ENCODE data around the gene KRTAP10-7. TPM values are rescaled to one million over a fixed set of nuclear protein-coding genes. Genes with fewer than 3 reads are reported as not detected.
"Not testable (repeated sequence)": the region's sequence is repeated elsewhere in the genome, so short reads cannot be mapped to it uniquely, and the experiment has no call there.

KRTAP10-7 gene
- total RNA-seq, 1 donor from 2014 or later = not detected

DNA sequence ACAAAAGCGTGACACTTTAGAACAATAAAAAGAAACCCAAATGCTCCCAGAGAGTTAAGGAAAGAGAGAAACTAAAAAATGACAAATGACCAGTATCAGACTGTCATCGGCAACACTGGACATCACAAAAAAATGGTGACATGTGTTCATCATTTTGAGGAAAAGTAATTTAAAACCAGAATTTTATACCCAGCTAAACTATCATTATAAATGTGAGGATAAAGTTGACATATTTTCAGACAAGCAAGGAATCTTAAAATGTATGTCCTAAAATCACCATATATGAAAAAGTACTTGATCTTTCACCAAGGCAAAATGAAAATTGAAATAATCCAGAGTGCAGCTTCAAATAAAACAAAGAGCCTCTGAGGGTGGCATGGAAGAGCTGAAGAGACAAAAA lies 44.5 kb downstream of the KRTAP10-7 start:
- FAIRE-seq = no peak

DNA sequence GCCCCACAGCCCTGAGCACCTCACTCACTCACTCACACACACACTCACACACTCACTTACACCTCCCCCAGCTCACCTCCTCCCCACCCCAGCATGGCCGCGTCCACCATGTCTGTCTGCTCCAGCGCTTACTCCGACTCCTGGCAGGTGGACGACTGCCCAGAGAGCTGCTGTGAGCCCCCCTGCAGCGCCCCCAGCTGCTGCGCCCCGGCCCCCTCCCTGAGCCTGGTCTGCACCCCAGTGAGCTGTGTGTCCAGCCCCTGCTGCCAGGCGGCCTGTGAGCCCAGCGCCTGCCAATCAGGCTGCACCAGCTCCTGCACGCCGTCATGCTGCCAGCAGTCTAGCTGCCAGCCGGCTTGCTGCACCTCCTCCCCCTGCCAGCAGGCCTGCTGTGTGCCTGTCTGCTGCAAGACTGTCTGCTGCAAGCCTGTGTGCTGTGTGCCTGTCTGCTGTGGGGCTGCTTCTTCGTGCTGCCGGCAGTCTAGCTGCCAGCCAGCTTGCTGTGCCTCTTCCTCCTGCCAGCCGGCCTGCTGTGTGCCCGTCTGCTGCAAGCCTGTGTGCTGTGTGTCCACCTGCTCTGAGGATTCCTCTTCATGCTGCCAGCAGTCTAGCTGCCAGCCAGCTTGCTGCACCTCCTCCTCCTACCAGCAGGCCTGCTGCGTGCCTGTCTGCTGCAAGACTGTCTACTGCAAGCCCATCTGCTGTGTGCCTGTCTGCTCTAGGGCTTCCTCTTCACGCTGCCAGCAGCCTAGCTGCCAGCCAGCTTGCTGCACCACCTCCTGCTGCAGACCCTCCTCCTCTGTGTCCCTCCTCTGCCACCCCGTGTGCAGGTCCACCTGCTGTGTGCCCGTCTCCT lies 46.2 kb downstream of the KRTAP10-7 start, which contains the start of gene KRTAP10-11:
Gene KRTAP10-11, plus strand, starts transcription at position 49 of the 856 bp plus-strand sequence. Its CDS starts 45 bp downstream, at position 94.
- not testable (repeated sequence) for H3K4me2 ChIP-seq (ENCODE audit: low read length); H3K4me3 Mint-ChIP-seq (ENCODE audit: unreplicated experiment); H3K36me3 Mint-ChIP-seq (ENCODE audit: low read depth, unreplicated experiment); DNase-seq (ENCODE audit: low read depth); H3K79me2 ChIP-seq (ENCODE audit: insufficient read depth, low read length); H3K36me3 ChIP-seq (ENCODE audit: insufficient read depth, low read length); FAIRE-seq; H3K4me1 Mint-ChIP-seq (ENCODE audit: low read depth, unreplicated experiment); H3K27me3 ChIP-seq (ENCODE audit: insufficient read depth, low read length); H3K9ac ChIP-seq (ENCODE audit: low read length); H3K4me1 ChIP-seq (ENCODE audit: insufficient read depth, low read length); H3K27ac ChIP-seq (ENCODE audit: low read depth, low read length); H2AFZ ChIP-seq (ENCODE audit: low read depth, low read length); H3K9me3 ChIP-seq (ENCODE audit: insufficient read depth, low read depth, low read length); H3K4me3 ChIP-seq (ENCODE audit: insufficient read depth, low read depth, low read length); H3K27ac Mint-ChIP-seq (ENCODE audit: unreplicated experiment); H4K20me1 ChIP-seq (ENCODE audit: insufficient read depth, low read length)
- peaks cover 31% of the 10 kb centered on the region for H3K27me3 Mint-ChIP-seq (ENCODE audit: low read depth, unreplicated experiment)
- peaks cover 23% of the 10 kb centered on the region for H3K9me3 Mint-ChIP-seq (ENCODE audit: unreplicated experiment)

More for the DNA sequence above, 44.5 kb downstream of the KRTAP10-7 start:
- Histone ChIP-seq H4K20me1 (ENCODE audit: insufficient read depth, low read length) (no peaks in the 10 kb centered on the region), H3K36me3 (ENCODE audit: insufficient read depth, low read length) (no peaks in the 10 kb centered on the region), H3K79me2 (ENCODE audit: insufficient read depth, low read length) (no peaks in the 10 kb centered on the region), H3K4me2 (ENCODE audit: low read length) (no peak overlapping the region), H3K9me3 (ENCODE audit: insufficient read depth, low read depth, low read length) (peaks cover 2% of the 10 kb centered on the region), H3K4me1 (ENCODE audit: insufficient read depth, low read length) (no peaks in the 10 kb centered on the region), H3K4me3 (ENCODE audit: insufficient read depth, low read depth, low read length) (no peak overlapping the region), H3K27me3 (ENCODE audit: insufficient read depth, low read length) (no peaks in the 10 kb centered on the region), H3K9ac (ENCODE audit: low read length) (no peak overlapping the region), H3K27ac (ENCODE audit: low read depth, low read length) (no peak overlapping the region), H2AFZ (ENCODE audit: low read depth, low read length) (no peak overlapping the region)
- TF ChIP-seq EZH2 (IDR thresholded peaks at IDR 0.05; ENCODE audit: insufficient read depth, low read length) = no peak
- TF ChIP-seq, protein P1, sequence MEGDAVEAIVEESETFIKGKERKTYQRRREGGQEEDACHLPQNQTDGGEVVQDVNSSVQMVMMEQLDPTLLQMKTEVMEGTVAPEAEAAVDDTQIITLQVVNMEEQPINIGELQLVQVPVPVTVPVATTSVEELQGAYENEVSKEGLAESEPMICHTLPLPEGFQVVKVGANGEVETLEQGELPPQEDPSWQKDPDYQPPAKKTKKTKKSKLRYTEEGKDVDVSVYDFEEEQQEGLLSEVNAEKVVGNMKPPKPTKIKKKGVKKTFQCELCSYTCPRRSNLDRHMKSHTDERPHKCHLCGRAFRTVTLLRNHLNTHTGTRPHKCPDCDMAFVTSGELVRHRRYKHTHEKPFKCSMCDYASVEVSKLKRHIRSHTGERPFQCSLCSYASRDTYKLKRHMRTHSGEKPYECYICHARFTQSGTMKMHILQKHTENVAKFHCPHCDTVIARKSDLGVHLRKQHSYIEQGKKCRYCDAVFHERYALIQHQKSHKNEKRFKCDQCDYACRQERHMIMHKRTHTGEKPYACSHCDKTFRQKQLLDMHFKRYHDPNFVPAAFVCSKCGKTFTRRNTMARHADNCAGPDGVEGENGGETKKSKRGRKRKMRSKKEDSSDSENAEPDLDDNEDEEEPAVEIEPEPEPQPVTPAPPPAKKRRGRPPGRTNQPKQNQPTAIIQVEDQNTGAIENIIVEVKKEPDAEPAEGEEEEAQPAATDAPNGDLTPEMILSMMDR (IDR thresholded peaks at IDR 0.05; ENCODE audit: insufficient read depth, low read depth, low read length) = no peak
- Mint-ChIP-seq H3K27me3 (ENCODE audit: low read depth, unreplicated experiment) (peaks cover 33% of the 10 kb centered on the region), H3K27ac (ENCODE audit: unreplicated experiment) (no peak overlapping the region), H3K36me3 (ENCODE audit: low read depth, unreplicated experiment) (no peaks in the 10 kb centered on the region), H3K9me3 (ENCODE audit: unreplicated experiment) (peaks cover 24% of the 10 kb centered on the region), H3K4me3 (ENCODE audit: unreplicated experiment) (no peak overlapping the region), H3K4me1 (ENCODE audit: low read depth, unreplicated experiment) (no peaks in the 10 kb centered on the region)
- no peak for DNase-seq (ENCODE audit: low read depth)

DNA sequence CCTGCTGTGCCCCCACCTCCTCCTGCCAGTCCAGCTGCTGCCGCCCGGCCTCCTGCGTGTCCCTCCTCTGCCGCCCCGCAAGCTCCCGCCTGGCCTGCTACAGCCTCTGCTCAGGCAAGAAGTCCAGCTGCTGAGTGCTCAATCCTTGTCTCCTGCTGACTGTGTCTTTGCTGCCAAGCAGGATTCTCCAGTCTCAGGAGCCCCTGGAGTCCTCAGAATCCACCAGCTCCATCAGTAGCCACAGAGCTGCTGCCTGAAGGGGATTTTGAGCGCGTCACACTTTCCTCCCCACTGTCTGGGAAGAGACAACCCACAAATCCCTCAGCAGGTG lies 46.8 kb downstream of the KRTAP10-7 start:
- no peaks in the 10 kb centered on the region for H4K20me1 ChIP-seq (ENCODE audit: insufficient read depth, low read length)
- no peak for DNase-seq (ENCODE audit: low read depth)
- peaks cover 6% of the 10 kb centered on the region for H3K9me3 ChIP-seq (ENCODE audit: insufficient read depth, low read depth, low read length)
- H3K27ac ChIP-seq (ENCODE audit: low read depth, low read length) = no peak overlapping the region
- H3K36me3 ChIP-seq (ENCODE audit: insufficient read depth, low read length) = no peaks in the 10 kb centered on the region
- Mint-ChIP-seq H3K36me3 (ENCODE audit: low read depth, unreplicated experiment) (no peaks in the 10 kb centered on the region), H3K9me3 (ENCODE audit: unreplicated experiment) (peaks cover 23% of the 10 kb centered on the region), H3K4me3 (ENCODE audit: unreplicated experiment) (no peak overlapping the region), H3K27ac (ENCODE audit: unreplicated experiment) (no peak overlapping the region), H3K27me3 (ENCODE audit: low read depth, unreplicated experiment) (peaks cover 31% of the 10 kb centered on the region), H3K4me1 (ENCODE audit: low read depth, unreplicated experiment) (no peaks in the 10 kb centered on the region)
- no peaks in the 10 kb centered on the region for H3K27me3 ChIP-seq (ENCODE audit: insufficient read depth, low read length)
- no peaks in the 10 kb centered on the region for H3K79me2 ChIP-seq (ENCODE audit: insufficient read depth, low read length)
- H2AFZ ChIP-seq (ENCODE audit: low read depth, low read length) = no peak overlapping the region
- TF ChIP-seq, protein P1 (IDR thresholded peaks at IDR 0.05; ENCODE audit: insufficient read depth, low read depth, low read length) = no peak
- no peak for TF ChIP-seq EZH2 (IDR thresholded peaks at IDR 0.05; ENCODE audit: insufficient read depth, low read length)
- FAIRE-seq = no peak
- H3K4me1 ChIP-seq (ENCODE audit: insufficient read depth, low read length) = no peaks in the 10 kb centered on the region
- H3K4me2 ChIP-seq (ENCODE audit: low read length) = no peak overlapping the region
- no peak overlapping the region for H3K4me3 ChIP-seq (ENCODE audit: insufficient read depth, low read depth, low read length)
- H3K9ac ChIP-seq (ENCODE audit: low read length) = no peak overlapping the region

All from astrocyte (in vitro differentiated cells and primary cell).